CD4-positive, alpha-beta T cell treated with Interleukin-15 for 4 hours (primary cell): ENCODE data around the gene MED16.

Experiments used
- DNase-seq: peaks from one replicate; pipeline ENCODE4 v3.0.0-alpha.2; 2020; ENCODE audit warnings: low spot score

MED16 gene, protein sequence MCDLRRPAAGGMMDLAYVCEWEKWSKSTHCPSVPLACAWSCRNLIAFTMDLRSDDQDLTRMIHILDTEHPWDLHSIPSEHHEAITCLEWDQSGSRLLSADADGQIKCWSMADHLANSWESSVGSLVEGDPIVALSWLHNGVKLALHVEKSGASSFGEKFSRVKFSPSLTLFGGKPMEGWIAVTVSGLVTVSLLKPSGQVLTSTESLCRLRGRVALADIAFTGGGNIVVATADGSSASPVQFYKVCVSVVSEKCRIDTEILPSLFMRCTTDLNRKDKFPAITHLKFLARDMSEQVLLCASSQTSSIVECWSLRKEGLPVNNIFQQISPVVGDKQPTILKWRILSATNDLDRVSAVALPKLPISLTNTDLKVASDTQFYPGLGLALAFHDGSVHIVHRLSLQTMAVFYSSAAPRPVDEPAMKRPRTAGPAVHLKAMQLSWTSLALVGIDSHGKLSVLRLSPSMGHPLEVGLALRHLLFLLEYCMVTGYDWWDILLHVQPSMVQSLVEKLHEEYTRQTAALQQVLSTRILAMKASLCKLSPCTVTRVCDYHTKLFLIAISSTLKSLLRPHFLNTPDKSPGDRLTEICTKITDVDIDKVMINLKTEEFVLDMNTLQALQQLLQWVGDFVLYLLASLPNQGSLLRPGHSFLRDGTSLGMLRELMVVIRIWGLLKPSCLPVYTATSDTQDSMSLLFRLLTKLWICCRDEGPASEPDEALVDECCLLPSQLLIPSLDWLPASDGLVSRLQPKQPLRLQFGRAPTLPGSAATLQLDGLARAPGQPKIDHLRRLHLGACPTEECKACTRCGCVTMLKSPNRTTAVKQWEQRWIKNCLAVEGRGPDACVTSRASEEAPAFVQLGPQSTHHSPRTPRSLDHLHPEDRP

DNA sequence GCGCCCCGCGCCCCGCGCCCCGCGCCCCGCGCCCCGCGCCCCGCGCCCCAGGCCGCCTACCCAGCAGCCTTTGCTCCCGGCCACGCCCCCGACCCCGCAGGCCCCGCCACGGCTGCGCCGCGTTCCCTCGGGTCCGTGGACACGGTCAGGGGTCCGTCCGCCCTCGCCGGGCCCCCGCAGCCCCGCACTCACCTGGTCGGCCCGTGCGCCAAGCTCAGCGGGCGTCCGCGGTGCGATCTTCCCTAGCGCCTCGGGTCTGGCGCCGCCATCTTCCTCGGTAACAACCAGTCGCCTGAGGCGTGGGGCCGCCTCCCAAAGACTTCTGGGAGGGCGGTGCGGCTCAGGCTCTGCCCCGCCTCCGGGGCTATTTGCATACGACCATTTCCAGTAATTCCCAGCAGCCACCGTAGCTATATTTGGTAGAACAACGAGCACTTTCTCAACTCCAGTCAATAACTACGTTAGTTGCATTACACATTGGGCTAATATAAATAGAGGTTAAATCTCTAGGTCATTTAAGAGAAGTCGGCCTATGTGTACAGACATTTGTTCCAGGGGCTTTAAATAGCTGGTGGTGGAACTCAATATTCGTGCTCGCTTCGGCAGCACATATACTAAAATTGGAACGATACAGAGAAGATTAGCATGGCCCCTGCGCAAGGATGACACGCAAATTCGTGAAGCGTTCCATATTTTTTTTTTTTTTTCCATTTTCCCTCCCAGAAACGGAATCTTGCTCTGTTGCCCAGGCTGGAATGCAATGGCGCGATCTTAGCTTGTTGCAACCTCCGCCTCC, at the start of gene MED16, which contains the start of gene RNU6-9:
TSS of gene MED16 (minus strand) at position 294 of the 796 bp plus-strand sequence. CDS start 2,056 bp downstream, outside the sequence.
TSS of gene RNU6-9 (plus strand) at position 591 of the 796 bp plus-strand sequence.
- peak; percentile 92 for DNase-seq

DNA sequence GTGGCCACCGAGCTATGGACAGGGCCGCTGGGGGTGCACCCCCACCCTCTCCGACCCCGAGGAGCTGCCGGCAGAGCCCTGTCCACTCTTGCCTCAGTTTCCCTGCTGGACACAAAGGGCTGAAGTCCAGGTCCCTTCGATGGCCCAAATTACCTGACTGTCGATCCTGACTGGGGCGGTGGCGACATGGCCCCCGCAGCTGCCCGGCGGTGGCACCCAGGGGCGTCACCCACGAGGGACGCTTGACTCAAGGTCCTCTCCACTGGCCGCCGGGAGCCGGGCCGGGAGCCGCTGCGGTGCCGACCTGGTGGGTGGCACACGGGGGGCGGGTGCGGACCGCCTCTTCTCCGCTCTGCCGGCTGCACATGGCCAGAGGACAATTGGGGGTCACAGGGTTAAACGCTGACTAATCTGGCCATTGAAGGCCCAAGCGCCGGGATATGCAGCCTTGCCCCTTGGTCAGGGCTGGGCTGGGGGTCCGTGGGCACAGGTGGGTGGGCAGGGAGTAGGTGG, 49.2 kb upstream of the MED16 start:
- no peak for DNase-seq

DNA sequence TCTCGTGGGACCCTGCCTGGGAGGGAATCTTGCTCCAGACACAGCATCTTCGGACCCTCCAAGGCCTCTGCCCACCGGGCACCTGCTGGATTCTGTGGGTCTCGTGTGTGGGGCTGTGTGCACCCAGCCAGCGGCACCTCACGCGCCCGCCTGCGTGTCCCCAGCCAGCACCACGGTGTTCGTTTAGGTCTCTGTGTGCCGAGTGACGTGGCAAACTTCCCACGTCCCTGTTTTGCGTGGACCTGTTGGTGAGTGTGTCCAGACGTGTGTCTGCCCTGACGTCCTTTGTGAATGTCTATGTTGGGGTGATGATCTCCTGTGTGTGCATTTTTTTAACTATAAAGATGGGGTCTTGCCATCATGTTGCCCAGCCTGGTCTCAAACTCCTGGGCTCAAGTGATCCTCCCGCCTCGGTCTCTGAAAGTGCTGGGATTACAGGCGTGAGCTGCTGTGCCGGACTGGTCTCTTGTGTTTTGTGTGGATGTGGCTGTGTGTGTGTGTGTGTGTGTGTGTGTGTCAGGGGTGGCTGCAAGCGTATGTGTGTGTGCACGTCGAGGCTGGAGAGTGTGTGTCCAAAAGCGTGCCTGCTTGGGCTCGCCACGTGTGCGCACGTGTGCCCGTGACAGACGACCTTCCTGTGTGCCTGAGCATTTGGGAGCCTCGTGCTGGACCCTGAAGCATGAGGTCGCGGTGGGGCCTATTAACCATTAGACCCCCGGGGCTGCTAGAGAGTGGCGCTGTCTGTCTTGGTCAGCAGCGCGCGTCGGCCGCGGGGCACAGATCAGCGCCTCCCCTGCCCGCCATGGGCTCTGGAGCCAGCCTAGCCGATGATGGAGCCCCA, 48.5 kb upstream of the MED16 start:
- no peak for DNase-seq

DNA sequence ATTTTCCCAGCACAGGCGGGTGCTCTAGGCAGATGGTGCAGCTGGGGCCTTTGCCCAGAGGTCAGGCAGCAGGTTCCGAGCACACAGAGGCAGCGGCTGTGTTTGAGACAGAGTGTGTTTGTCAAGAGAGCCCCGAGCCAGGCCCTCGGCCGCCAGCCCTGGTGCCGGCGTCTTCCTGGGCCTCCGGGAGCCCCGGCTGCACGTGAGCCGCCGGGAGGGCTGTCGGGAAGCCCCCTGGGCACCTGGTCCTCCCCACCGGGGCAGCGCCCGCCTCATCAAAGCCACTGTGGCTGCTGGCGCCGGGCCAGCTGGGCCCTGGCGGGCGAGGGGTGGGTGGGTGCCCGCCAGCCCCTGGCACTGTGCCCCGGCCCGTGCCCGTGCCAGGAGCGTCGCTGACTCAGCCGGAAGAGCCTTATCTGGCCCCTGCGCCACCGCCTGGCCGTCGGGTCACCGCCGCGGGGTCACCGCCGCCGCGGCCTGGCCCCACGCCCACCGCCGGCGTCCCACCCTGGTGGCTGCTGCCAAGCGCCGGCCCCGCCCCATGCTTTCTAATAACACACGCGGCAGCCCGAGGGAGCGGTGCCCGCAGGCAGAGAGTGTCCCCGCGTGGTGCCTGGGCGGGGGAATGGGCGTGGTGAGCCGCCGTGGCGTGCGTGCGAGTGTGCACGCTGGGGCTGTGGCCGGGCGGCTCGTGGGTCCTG, 47.8 kb upstream of the MED16 start:
- peak; percentile 74 for DNase-seq

DNA sequence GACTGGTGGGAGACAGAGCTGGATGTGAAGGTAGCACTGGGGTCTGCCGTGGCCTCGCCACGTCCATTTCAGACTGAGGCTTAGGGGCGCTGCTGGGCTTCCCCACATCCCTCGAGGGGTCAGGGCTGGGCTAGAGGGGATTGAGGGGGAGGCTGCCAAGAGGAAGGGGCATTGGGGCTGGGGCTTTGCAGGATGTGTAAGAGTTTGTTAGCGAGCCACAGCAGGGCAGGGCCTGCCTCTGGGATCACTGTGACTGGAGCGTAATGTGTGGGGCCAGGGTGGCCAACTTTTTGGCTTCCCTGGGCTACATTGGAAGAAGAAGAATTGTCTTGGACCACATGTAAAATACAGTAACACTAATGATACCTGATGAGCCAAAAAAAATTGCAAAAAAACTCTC, 46.9 kb upstream of the MED16 start:
- no peak for DNase-seq

DNA sequence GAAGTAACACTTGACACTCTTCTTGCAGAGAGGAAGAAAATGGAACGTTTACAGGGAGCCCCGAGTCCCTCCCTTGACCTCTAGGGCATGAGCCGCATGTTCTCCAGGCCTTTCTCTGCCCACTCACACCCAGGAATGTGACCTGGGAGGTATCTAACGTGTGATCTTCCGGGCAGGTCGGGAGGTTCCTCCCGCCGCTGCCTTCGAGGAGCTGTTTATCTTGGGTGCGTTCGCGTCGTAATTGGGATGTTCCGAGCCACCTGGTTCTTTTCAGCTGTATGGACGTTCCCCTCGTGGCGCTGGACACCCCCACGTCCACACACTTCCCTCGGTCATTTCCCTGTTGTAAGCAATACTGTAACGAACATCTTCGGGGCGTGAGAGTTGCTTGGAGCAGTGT, 46.5 kb upstream of the MED16 start:
- no peak for DNase-seq

DNA sequence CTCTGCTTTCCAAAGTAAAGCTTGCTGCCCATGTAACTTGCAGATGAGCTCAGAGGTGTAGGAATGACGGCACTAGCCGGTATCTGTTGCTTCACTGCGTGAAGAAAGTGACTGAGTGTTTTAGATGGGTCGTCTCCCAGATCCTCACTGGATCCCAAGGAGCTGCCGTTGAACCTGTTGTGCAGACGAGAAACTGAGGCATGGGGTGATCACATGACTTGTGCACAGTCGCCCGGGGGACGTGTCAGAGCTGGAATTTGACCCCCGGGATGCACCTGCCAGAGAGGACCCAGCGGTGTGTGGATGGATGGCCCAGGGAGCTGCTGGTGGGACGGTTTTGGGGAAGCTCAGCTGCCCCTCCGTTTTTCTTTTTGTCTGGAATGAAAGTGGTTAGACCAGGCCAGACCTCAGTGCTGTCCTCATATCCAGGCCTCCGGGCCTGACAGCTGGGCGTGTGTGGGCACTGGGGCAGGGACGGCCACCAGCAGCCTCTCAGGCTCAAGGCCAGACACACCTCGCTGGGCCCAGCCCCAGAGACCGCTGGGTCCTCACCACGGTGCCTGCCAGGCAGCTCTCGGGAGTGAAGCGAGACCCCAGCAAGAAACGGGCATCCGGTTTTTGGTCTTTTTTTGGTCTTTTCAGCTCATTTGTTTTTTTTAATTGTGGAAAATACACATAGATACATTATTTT, 45.4 kb upstream of the MED16 start:
- DNase-seq = no peak

DNA sequence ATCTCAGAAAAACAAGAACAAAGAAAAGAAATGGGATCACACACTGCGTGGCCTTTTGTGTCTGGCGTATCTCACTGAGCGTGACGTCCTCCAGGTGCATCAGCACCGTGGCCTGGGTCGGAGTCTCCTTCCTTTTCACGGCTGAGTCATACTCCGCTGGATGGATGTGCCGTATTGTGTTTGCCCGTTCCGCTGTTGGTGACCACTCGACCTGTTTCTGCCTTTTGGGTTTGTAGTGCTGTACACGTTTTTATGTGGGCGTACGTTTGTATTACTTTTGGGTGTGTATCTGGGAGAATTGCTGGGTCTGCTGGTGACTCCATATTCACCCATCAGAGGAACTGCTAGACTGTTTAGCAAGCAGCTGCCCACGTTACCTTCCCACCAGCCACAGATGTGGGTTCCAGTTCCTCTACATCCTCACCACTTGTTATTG, 44.3 kb upstream of the MED16 start:
- peak; percentile 48 for DNase-seq

DNA sequence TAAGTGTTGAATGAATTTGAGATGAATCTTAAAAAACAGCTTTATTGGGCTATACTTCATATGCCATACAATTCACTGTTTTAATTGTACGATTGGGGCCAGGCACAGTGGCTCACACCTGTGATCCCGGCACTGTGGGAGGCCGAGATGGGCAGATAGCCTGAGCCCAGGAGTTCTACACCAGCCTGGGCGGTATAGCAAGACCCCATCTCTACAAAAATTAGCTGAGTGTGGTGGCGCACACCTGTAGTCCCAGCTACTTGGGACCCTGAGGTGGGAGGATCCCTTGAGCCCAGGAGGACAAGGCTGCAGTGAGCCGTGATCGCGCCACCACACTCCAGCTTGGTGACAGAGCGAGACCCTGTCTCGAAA, 43.2 kb upstream of the MED16 start:
- DNase-seq = no peak

DNA sequence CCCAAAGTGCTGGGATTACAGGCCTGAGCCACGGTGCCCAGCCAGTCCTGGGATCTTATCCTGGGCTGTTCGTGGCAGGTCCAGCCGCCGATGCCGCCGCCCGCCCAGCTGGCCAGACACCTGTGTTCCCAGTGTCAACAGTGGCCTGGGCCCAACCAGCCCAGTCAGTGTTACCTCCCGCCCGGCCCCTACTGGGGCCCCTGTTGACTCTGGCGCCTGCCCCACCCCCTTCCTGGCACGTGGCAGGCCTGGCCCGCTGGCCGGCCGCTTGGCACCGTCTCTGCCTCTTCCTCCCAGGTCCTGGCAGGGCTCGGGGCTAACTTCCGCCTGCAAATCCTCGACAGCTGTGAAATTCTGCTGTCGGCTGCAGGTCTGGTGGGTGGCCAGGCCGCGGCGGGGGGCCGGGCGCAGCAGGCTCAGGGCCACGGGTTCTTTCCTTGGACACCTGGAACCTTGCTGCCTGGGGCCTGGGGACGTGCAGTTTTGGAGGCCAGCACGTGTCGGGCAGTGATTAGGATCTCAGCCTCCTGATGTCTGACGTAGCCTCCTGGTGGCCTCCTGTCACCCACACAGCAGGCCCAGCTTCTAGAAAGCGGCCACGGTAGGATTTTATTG, 42.0 kb upstream of the MED16 start:
- no peak for DNase-seq

DNA sequence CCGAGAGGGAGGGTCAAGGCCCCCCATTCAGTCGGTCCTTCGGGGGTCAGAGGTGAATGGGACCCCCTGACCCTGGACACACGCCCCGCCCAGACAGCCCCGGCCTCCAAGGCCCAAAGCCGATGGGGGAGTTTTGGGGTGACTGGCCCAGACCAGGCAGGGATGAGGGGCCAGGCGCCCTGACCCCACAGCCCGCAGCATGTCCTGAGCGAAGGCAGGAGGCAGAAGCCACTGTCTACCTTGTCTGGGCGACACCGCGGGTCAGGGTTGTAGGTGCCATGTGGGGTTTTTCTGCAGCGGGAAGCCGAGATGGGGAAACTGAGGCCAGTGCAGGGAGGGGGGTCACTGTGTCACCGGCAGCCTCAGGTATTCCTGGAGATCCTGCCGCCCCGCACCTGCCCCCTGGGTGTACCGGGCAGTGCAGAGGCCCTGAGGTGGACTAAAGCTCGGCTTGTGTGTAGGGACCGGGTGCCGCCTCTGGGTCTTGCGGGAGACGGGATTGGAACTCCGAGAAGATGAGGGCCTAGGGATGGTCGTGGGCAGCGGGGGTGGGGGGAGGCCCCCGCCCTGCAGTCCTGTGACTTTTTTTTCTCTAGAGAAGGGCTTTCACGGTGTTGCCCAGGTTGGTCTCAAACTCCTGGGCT, 41.3 kb upstream of the MED16 start:
- no peak for DNase-seq

DNA sequence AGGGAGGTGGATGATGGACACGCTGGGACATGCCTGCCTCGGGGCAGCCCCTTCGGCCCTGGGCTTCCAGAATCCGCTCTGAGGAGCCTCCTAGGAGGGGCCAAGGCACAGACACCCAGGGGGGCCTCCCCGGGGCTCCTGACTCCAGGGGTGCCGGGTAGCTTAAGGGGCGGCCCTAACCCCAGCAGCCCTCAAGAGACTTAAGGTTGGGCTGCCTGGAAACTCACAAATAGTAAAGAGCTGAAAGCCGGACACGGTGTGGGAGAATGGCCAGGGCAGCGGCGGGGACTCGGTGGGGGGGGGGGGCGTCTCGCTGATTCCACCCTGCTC, 40.5 kb upstream of the MED16 start:
- DNase-seq = no peak

DNA sequence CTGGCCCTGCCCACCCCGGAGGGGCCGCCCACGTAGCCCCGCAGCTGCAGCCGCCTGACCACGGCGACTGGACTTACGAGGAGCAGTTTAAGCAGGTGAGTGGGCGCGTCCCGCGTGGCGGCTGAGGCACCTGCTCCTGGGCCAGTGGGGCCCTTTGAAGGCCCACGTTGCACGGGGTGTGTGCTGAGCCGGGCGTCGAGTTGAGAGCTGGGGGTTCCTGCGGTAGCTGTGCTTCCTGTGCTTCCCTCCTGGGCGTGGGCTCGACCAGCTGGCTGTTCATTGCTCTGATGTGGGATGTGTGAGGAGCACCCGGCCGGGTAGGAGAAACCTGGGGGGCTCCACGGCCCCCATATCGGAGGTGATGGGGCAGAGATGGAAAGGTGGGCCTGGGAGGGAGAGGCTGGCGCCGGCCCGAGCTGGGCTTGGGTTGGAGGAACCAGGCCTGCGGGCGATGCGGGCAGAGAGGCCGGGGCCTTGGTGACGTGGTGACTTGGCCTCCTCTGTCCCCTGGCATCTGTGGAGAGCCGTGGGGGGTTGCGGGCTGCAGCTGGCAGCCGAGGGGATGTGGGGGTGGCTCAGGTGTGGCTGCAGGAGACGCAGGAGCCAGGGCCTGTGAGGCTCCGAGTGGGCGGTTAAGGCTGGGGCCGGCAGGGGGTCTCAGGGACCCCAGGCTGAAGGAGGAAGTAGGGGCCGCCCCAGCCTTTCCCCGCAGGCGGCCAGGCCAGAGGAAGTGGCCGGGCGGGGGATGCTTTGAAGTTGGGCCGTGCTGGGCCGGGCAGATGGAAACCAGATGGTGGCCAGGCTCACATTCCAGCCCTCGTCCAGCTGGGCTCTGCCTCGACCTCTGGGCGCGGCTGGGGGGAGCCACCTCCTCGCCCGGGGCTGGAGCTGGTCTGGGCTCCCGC, 39.9 kb upstream of the MED16 start:
- no peak for DNase-seq

DNA sequence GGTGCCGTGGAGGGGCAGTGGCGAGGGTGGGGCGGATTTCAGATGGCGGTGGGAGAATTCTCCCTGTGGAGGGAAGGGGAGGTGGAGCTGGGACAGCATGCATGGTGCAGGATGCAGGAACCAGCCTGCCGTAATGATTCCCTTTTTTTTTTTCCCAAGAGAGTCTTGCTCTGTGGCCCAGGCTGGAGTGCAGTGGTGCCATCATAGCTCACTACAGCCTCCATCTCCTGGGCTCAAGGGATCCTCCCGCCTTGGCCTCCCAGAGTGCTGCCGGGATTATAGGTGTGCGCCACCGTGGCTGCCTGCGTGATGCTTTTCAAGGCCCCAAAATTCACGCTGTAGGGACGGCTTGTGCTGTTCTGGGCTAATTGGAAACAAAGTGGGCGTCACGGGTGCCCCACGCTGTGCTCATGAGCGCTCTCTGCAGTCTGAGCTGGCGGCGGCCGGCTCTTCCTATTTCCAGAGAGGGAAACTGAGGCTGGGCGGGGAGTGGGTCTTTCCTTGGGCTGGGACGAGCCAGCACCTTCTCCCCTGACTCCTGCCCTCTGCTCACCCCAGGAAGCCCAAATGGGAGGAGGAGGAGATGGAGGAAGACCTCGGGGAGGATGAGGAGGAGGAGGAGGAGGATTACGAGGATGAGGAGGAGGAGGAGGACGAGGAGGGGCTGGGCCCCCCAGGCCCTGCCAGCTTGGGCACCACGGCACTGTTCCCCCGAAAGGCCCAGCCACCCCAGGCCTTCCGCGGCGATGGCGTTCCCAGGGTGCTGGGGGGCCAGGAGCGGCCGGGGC, 39.1 kb upstream of the MED16 start:
- DNase-seq = no peak

DNA sequence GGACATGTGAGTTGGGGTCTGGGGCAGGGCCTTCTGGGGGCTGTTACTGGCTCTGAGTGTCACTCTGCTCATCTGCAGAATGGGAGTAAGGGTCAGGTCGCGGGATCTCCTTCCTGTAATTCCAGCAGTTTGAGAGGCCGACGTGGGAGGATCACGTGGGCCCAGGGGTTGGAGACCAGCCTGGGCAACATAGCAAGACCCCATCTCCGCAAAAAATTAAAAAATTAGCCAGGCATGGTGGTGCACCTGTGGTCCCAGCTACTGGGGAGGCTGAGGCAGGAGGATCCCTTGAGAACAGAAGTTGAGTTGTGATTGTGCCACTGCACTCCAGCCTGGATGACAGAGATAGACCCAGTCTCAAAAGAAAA, 36.9 kb upstream of the MED16 start:
- DNase-seq = no peak

DNA sequence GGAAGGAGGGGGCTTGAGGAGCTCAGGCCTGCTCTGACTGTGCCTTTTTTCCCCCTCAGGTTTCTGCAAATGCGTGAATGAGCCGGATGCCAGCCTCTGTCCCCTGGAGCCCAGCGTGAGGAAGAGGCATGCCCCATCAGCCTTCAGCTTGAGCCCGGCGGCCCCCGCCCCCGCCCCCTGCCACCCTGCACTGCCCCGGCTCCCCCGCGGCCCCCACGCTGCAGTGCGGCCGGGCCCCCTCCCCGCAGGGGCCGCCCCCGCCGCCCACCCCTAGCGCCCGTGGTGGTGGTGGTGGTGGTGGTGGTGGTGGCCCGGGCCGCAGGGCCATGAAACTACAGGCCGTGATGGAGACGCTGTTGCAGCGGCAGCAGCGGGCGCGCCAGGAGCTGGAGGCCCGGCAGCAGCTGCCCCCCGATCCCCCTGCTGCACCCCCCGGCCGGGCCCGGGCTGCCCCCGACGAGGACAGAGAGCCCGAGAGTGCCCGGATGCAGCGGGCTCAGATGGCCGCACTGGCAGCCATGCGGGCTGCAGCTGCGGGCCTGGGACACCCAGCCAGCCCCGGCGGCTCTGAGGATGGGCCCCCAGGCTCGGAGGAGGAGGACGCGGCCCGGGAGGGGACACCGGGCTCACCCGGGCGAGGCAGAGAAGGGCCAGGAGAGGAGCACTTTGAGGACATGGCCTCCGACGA, 36.4 kb upstream of the MED16 start:
- DNase-seq = no peak
